ENCODE measurements around the gene DEFB132.

Gene DEFB132

GRCh38 chr20:297925-298775 lies 40.6 kb downstream of the DEFB132 start:
- peak; percentile 18 for DNase-seq

GRCh38 chr20:298776-299391 lies 41.4 kb downstream of the DEFB132 start:
- DNase-seq: no peak

DNA sequence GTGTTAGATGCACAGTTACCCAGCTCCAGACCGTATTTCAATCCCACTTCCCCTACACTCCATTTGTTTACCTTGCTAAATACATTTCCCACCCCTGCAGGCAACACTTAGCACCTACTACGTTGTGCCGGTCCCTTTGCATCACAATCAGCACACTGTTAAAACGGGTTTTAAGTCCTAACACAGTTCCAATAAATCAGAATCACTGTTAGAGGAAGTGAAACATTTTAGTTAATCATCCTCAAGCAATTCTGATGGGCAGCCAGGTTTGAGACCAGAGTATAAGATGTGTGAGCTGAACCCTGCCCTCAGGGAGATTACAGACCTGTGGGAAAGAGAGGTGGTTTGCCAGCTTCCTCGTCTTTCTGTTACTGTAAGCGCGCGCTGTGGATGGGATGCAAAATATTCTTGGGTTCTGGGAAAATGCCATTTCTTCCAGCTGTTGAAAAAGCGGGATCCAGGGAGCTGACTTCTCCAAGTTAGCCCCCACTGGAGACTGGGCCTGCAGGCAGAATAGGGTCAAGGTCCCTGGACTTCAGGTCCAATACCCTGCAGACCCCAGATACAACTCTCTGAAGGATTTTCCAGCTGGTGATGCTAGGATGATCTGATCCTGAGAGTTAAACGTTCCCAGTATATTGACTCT lies 42.9 kb downstream of the DEFB132 start:
- no peak for DNase-seq

DNA sequence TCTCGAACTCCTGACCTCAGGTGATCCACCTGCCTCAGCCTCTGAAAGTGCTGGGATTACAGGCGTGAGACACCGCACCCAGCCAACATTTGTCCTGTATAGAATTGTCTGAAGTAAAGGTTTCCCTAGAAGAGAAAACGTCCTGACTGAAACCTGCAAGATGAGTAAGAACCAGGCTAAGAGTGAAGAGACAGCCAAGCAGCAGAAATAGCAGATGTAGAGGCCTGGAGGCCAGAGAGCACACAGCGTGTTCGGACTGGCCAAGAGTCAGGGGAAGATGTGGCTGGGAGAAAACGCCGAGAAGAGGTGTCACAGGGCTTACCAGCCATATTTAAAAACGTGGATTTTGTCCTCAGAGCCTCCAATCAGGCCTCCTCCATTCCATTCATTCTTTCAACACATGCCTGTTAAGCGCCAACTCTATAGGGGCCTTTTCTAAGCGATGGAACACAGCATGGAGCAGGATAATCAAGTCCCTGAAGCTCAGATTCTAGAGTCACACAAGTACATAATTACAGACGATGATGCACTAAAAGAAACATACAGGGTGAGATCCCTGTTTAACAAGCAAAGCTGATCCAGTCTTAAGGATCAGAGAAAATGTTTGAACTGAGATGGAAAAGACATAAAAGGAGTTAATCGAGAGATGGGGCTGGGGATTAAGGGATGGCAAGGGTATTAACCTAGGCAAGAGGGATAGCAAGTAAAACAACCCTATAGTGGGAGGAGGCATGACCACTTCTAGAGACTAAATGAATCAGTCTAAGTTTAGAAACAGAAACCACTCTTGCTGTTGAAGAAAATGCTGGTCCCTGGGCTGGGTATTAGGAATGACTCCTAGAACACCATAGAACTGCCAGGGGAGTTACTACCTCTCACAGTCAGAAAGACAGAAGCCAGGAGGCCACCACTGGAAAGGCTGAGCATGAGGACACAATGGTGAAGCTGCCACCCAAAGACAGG lies 44.6 kb downstream of the DEFB132 start:
- DNase-seq: no peak

DNA sequence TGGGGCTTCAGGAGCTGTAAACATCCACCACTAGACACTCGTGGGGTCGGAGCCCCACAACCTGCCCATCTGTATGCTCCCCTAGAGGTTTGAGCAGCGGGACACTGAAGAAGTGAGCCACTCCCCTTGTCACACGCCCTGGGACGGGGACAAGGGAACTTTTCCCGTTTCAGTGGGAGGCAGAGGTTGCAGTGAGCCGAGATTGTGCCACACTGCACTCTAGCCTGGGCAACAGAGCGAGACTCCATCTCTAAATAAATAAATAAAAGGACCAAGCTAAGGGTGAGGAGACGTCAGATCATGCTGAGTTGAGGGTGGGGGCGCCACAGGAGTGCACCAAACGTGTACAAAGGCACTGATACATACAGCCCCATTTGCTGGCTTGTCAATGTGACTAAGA lies 48.2 kb downstream of the DEFB132 start:
- DNase-seq: no peak

DNA sequence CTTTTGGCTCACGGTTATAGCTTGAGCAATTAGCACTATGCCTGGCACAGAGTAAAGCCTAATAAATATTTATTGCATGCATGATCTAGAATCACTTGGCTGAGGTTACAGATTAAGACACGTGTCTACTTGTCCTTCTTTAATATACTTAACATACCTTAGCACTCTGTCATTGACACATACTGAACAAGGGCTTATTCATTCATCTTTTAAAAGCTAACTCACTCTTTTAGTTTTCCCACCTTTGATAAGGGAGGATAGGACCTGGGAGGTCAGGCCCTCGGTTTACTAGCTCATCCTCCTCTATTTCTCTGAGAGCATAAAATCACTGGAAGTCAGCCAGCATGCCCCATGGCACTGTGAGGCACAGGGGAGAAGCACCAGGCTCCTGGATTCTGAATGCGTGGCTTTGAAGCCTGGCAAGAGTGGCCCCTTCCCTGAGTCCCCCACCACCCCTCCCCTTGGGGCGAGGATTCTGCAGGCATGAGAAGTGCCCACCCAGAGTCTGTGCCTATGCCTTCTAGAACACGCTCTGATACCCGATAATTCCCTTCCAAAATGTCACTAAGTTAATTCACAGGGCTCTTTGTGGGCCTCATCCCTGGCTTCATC lies 51.0 kb downstream of the DEFB132 start:
- no peak for DNase-seq

DNA sequence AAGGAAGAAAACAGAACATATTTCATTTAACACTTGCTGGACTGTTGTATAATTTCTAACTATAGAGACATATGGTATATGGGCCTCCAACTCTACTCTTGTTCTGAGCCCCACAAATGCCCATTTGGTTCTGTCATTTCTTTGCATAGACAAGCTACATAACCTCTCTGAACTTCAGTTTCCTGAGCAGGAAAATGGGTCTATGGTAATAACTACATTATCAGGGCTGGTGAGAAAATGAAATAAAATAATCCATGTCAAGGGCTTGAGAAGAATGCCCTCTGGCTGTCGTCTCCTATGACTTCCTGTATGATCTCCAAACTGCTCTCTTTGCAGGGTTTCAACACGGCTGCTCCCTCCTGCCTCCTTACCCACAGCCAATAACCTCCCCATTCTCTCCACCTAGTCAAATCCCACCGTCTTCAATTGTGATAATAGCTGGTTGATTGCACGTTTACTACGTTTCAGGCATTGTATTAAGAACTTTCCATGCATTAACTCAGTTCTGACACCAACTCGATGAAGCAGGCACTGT lies 51.8 kb downstream of the DEFB132 start:
- DNase-seq: no peak

DNA sequence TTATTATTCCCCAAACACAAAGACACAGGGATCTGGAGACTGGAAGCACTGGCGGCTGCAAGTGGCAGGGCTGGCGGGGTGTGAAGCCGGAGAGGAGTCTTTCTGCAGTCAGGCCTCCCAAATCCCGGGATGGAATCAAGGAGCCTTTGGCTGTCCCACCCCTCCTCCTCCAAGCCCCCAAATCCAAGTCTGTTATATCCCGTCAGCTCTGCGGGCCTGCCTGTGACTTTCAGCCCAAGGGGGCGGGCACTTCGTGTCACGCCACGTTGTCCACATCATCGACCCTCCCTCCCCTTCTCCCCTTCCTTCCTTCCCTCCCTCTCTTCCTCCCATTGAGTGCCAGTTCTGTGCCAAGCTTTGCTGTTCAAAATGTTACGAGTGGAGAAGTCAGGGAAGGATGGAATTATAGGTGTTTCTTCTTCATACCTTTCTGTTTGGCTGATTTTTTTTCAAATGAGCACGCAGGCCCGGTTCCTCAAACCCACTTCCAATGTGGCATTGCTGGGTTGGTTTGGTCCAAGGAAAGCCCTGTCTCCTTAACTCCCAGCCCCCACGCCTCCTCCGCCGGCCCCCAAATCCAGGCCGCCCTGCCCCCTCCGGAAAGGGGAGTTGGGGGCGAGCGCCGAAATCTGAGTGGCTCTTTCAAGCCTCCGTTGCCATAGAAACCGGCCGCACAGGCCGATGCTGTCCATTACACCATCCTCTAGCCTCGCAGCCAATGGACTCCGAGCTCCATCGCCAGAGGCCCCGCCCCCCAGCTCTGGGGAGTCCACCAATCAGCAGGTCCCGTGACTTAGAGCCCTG lies 52.5 kb downstream of the DEFB132 start:
- peak; percentile 71 for DNase-seq

DNA sequence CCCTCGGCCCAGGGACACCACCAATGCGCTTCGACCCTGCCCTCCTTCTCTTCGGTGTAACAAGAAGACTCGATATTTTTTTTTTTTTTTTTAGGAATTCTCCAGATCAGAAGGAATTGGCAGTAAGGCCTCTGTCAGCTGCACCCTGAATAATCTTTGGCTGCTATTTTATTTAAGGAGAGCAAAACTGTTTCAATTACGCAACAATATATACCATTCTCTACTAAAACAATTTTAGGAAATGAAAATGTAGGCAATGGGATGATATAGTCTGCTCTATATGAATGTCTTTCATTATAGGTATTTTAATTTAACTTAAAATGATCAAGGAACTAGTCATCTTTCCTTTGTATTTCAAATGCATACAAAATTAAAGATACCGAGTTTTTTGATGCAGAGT lies 53.1 kb downstream of the DEFB132 start:
- DNase-seq: no peak

Data from stimulated activated naive CD4-positive, alpha-beta T cell treated with Interleukin-2 at 50 U/mL for 16 hours (primary cell).